SU-DHL-6 (cell line): ENCODE measurements around the gene ACTN1.

Experiments
- H2AFZ ChIP-seq: fragments of 200-600 bp; sonication (generic); 2 replicates; pipeline ENCODE4 v1.6.1; 2014; ENCODE audit warnings: low read depth, mild to moderate bottlenecking, moderate library complexity, mixed read lengths, antibody characterized with exemption, low read length; ENCODE audit not compliant: severe bottlenecking
- H3F3A ChIP-seq: fragments of 200-600 bp; shearing (Covaris generic); 2 replicates; pipeline ENCODE4 v1.6.0; 2016; ENCODE audit warnings: antibody characterized with exemption, mild to moderate bottlenecking; ENCODE audit not compliant: insufficient read depth
- H3K27ac ChIP-seq: fragments of 200-600 bp; sonication (generic); 2 replicates; pipeline ENCODE4 v1.5.1; 2016; ENCODE audit warnings: low read depth, mild to moderate bottlenecking, low read length, moderate library complexity, mixed read lengths
- H3K27me3 ChIP-seq: fragments of 200-600 bp; sonication (generic), shearing (Covaris generic); 2 replicates; pipeline ENCODE4 v1.6.0; 2014; ENCODE audit warnings: mild to moderate bottlenecking, low read length
- H3K36me3 ChIP-seq: fragments of 200-600 bp; sonication (generic); 2 replicates; pipeline ENCODE4 v1.6.1; 2014; ENCODE audit warnings: mild to moderate bottlenecking, low read length, mixed read lengths
- H3K4me2 ChIP-seq: fragments of 300-600, 200-600 bp; shearing (Covaris generic), sonication (generic); 2 replicates; pipeline ENCODE4 v1.6.0; 2014; ENCODE audit warnings: low read length, low read depth, mild to moderate bottlenecking; ENCODE audit not compliant: poor library complexity, severe bottlenecking
- H3K4me3 ChIP-seq: fragments of 200-600 bp; sonication (generic); 2 replicates; pipeline ENCODE4 v1.5.1; 2014; ENCODE audit warnings: antibody characterized with exemption, low read length, mild to moderate bottlenecking, mixed read lengths; ENCODE audit not compliant: insufficient read depth, poor library complexity, severe bottlenecking
- H3K79me2 ChIP-seq: fragments of 200-600 bp; sonication (generic); 2 replicates; pipeline ENCODE4 v1.6.1; 2014; ENCODE audit warnings: mild to moderate bottlenecking, low read length, moderate library complexity; ENCODE audit not compliant: insufficient read depth
- H3K9ac ChIP-seq: fragments of 200-600 bp; sonication (generic); 2 replicates; pipeline ENCODE4 v1.7.0; 2014; ENCODE audit warnings: mild to moderate bottlenecking, low read length
- H3K9me2 ChIP-seq: fragments of 200-600 bp; sonication (generic); replicated peaks from 2 replicates; pipeline ENCODE4 v1.6.1; 2014; ENCODE audit warnings: low read length; ENCODE audit not compliant: insufficient read depth
- H3K9me3 ChIP-seq: fragments of 200-600 bp; sonication (generic); 2 replicates; pipeline ENCODE4 v1.6.1; 2014; ENCODE audit warnings: low read length, mixed read lengths; ENCODE audit not compliant: insufficient read depth
- H4K20me1 ChIP-seq: fragments of 200-600 bp; sonication (generic); 2 replicates; pipeline ENCODE4 v1.6.1; 2014; ENCODE audit warnings: low read depth, mild to moderate bottlenecking, antibody characterized with exemption, low read length, moderate library complexity, mixed read lengths
- EZH2phosphoT487 ChIP-seq: fragments of 200-600 bp; sonication (generic), shearing (Covaris generic); conservative IDR thresholded peaks from 2 replicates; pipeline ENCODE4 v1.6.1; 2018; ENCODE audit warnings: mild to moderate bottlenecking, antibody characterized with exemption, low read length, moderate library complexity, mixed read lengths
- TF ChIP-seq, protein P1 (sequence below): fragments of 200-600 bp; sonication (generic); IDR thresholded peaks from one replicate; pipeline ENCODE4 v1.5.1; 2017; ENCODE audit warnings: antibody characterized with exemption, mild to moderate bottlenecking, low read length, moderate library complexity; ENCODE audit not compliant: insufficient read depth, poor library complexity, severe bottlenecking

Gene ACTN1

DNA sequence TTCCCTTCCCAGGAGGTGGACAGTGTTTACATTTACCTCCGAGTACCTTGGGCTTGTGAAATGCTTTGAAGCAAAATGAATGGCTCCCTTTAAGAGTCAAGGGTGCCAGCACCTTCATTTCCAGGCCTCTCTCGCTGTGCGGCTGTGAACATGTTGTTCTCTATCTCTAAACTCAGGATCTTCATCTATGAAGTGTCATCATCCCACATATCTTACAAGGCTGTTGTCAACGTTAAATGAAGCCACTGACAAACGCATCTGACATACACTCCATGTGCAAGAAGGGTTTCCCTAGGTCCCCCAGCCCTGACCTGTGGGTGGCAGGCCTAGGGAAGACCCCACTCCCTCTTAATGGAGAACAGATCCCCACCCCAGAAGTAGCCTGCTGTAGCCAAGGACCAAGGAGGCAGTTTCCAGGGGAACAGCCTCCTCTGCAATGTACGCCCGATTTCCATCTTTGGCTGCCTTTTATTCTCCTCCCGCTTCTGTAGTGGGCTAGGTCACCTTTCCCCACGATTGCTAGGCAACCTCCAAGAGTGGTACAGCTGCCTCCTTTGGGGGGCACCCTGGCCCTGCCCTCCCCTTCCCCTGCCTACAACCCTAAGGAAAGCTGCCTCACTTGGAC lies 7.6 kb downstream of the ACTN1 start:
- no peak overlapping the region for H3K4me2 ChIP-seq
- no peaks in the 10 kb centered on the region for H3K36me3 ChIP-seq
- H3K79me2 ChIP-seq: no peaks in the 10 kb centered on the region

DNA sequence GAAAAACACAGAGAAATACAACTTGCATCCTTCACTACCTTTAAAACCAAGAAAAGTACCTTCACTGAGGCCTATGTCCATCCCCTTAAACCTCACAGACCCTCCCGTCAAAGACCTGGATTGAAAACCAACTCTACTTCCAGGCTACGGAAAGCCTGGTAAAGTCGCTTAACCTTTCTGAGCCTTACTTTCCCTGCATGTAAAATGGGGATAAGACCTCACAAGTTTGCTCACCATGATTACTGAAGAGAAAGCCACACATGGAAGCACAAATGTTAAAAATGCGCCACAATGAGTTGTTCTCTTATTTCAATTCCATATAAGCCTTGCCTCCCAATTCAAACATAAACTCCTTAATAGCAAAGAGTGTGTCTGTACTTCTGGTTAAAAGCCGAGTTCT lies 8.4 kb downstream of the ACTN1 start:
- Histone ChIP-seq H3K36me3 (no peaks in the 10 kb centered on the region), H3K79me2 (no peaks in the 10 kb centered on the region), H3K9me2 (no peaks in the 10 kb centered on the region), H3K27ac (no peak overlapping the region), H2AFZ (no peak overlapping the region), H4K20me1 (no peaks in the 10 kb centered on the region), H3K9me3 (no peaks in the 10 kb centered on the region), H3F3A (no peaks in the 10 kb centered on the region), H3K4me3 (no peak overlapping the region), H3K4me2 (no peak overlapping the region), H3K27me3 (no peaks in the 10 kb centered on the region), H3K9ac (no peak overlapping the region)
- no peak for TF ChIP-seq EZH2phosphoT487
- TF ChIP-seq, protein P1, sequence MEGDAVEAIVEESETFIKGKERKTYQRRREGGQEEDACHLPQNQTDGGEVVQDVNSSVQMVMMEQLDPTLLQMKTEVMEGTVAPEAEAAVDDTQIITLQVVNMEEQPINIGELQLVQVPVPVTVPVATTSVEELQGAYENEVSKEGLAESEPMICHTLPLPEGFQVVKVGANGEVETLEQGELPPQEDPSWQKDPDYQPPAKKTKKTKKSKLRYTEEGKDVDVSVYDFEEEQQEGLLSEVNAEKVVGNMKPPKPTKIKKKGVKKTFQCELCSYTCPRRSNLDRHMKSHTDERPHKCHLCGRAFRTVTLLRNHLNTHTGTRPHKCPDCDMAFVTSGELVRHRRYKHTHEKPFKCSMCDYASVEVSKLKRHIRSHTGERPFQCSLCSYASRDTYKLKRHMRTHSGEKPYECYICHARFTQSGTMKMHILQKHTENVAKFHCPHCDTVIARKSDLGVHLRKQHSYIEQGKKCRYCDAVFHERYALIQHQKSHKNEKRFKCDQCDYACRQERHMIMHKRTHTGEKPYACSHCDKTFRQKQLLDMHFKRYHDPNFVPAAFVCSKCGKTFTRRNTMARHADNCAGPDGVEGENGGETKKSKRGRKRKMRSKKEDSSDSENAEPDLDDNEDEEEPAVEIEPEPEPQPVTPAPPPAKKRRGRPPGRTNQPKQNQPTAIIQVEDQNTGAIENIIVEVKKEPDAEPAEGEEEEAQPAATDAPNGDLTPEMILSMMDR: no peak

More for the DNA sequence above, 7.6 kb downstream of the ACTN1 start:
- no peak overlapping the region for H2AFZ ChIP-seq
- no peaks in the 10 kb centered on the region for H4K20me1 ChIP-seq
- no peak overlapping the region for H3K4me3 ChIP-seq
- TF ChIP-seq, protein P1: no peak
- no peak for TF ChIP-seq EZH2phosphoT487
- no peaks in the 10 kb centered on the region for H3F3A ChIP-seq
- no peak overlapping the region for H3K9ac ChIP-seq
- H3K27me3 ChIP-seq: no peaks in the 10 kb centered on the region
- no peaks in the 10 kb centered on the region for H3K9me2 ChIP-seq
- H3K27ac ChIP-seq: no peak overlapping the region
- H3K9me3 ChIP-seq: no peaks in the 10 kb centered on the region

DNA sequence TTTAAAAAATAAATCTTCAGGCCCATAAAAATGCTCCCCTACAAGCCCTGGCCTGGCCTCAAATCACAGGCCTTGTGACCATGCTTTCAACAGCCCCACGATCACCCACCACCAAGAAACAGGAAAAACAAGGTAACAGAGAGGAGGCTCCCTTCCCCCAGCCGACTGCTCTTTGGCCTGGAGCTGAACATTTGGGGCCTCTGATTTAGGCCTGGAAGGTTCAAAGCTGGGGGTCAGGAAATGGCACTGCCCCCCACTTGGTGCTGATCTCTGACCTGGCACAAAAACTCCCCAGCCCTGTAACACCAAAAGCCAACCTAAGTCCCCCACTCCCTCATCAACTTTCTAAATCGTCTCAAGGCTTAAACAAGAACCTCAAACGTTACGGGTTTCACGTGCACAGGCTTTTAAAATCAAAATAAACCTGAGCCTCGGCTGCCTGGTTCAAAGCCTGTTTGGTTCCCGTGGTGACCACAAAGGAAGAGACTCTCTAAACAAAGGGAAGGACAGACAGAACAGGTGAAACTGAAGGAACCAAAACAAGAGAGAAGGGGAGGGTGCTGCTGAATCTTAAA lies 9.0 kb downstream of the ACTN1 start:
- Histone ChIP-seq H3K9me3 (no peaks in the 10 kb centered on the region), H3K36me3 (no peaks in the 10 kb centered on the region), H2AFZ (no peak overlapping the region), H3K79me2 (no peaks in the 10 kb centered on the region), H3K4me3 (no peak overlapping the region), H3K9me2 (no peaks in the 10 kb centered on the region), H3K27me3 (no peaks in the 10 kb centered on the region), H3F3A (no peaks in the 10 kb centered on the region), H3K9ac (no peak overlapping the region), H3K4me2 (no peak overlapping the region), H3K27ac (no peak overlapping the region), H4K20me1 (no peaks in the 10 kb centered on the region)
- no peak for TF ChIP-seq EZH2phosphoT487
- TF ChIP-seq, protein P1: no peak
